Ishikawa (cell line): ENCODE results near the gene WDR64.

Source experiments
- CEBPB ChIP-seq: IDR thresholded peaks from 2 replicates; pipeline ENCODE4 v1.6.1; 2012
- CREB1 ChIP-seq: IDR thresholded peaks from 2 replicates; pipeline ENCODE4 v1.6.1; 2012; ENCODE audit warnings: low read depth
- EGR1 ChIP-seq: IDR thresholded peaks from 2 replicates; pipeline ENCODE4 v1.6.1; 2012
- EP300 ChIP-seq: IDR thresholded peaks from 2 replicates; pipeline ENCODE4 v1.6.1; 2012; ENCODE audit warnings: borderline replicate concordance
- FOXM1 ChIP-seq: IDR thresholded peaks from 2 replicates; pipeline ENCODE4 v1.6.1; 2012; ENCODE audit warnings: low read depth, borderline replicate concordance
- NFIC ChIP-seq: IDR thresholded peaks from 2 replicates; pipeline ENCODE4 v1.6.1; 2012
- RAD21 ChIP-seq: IDR thresholded peaks from 2 replicates; pipeline ENCODE4 v1.6.1; 2012; ENCODE audit warnings: low read depth
- TAF1 ChIP-seq: IDR thresholded peaks from 2 replicates; pipeline ENCODE4 v1.6.1; 2012; ENCODE audit warnings: low read depth, mild to moderate bottlenecking
- TCF12 ChIP-seq: IDR thresholded peaks from 2 replicates; pipeline ENCODE4 v1.6.1; 2012; ENCODE audit warnings: low read depth
- TEAD4 ChIP-seq: IDR thresholded peaks from 2 replicates; pipeline ENCODE4 v1.6.1; 2012
- YY1 ChIP-seq: IDR thresholded peaks from 2 replicates; pipeline ENCODE4 v1.6.1; 2012; ENCODE audit warnings: low read depth
- ZBTB7A ChIP-seq: IDR thresholded peaks from 2 replicates; pipeline ENCODE4 v1.6.1; 2012; ENCODE audit warnings: low read depth
- TF ChIP-seq, protein P1 (sequence below): IDR thresholded peaks from 2 replicates; pipeline ENCODE4 v1.6.1; 2012
- TF ChIP-seq, protein P2 (sequence below): IDR thresholded peaks from 2 replicates; pipeline ENCODE4 v1.6.1; 2012
- TF ChIP-seq, protein P3 (sequence below): IDR thresholded peaks from 2 replicates; pipeline ENCODE4 v1.6.1; 2012; ENCODE audit warnings: low read depth, mild to moderate bottlenecking

The WDR64 gene

DNA sequence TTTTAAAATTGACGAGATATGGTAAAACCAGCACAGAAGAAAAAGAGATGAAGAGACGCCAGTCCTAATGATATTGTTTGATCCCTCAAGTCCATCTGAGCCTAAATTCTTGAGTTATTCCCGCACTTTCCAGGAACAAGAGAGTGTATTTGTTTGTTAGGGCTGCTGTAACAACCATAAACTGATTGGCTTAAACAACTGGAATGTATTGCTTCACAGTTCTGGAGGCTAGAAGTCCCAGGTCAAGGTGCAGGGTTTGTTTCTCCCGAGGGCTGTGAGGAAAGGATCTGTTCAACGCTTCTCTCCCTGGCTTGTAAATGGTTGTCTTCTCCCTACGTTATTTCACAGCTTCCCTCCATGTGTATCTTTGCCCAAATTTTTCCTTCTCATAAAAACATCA lies 188.1 kb downstream of the WDR64 start:
- TF ChIP-seq EP300 (no peak), TAF1 (no peak), EGR1 (no peak)
- TF ChIP-seq, protein P1, sequence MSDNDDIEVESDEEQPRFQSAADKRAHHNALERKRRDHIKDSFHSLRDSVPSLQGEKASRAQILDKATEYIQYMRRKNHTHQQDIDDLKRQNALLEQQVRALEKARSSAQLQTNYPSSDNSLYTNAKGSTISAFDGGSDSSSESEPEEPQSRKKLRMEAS = no peak
- TF ChIP-seq, protein P2, sequence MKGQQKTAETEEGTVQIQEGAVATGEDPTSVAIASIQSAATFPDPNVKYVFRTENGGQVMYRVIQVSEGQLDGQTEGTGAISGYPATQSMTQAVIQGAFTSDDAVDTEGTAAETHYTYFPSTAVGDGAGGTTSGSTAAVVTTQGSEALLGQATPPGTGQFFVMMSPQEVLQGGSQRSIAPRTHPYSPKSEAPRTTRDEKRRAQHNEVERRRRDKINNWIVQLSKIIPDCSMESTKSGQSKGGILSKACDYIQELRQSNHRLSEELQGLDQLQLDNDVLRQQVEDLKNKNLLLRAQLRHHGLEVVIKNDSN = no peak

DNA sequence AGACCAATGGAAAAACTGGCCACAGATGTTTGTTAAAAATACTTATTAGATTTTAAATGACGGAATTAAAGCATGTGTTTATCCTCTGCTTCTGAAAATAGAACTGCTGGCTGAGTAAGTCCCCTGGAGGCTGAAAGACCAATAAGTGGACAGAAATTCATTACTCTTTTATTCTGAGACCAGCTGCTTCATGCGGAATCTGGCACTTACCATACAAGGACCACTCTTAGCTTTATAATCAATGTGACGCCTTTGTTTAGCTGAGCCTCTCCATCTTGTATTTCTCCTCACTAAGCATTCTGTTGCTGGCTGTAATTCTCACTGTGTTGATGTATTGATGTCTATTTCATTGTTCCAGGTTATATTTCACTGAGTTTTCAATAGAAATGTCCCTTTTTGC lies 189.6 kb downstream of the WDR64 start:
- TF ChIP-seq EP300 (no peak), CREB1 (no peak), EGR1 (no peak), RAD21 (no peak)
- TF ChIP-seq, protein P2 = no peak
- TF ChIP-seq, protein P1 = no peak
- TF ChIP-seq, protein P3, sequence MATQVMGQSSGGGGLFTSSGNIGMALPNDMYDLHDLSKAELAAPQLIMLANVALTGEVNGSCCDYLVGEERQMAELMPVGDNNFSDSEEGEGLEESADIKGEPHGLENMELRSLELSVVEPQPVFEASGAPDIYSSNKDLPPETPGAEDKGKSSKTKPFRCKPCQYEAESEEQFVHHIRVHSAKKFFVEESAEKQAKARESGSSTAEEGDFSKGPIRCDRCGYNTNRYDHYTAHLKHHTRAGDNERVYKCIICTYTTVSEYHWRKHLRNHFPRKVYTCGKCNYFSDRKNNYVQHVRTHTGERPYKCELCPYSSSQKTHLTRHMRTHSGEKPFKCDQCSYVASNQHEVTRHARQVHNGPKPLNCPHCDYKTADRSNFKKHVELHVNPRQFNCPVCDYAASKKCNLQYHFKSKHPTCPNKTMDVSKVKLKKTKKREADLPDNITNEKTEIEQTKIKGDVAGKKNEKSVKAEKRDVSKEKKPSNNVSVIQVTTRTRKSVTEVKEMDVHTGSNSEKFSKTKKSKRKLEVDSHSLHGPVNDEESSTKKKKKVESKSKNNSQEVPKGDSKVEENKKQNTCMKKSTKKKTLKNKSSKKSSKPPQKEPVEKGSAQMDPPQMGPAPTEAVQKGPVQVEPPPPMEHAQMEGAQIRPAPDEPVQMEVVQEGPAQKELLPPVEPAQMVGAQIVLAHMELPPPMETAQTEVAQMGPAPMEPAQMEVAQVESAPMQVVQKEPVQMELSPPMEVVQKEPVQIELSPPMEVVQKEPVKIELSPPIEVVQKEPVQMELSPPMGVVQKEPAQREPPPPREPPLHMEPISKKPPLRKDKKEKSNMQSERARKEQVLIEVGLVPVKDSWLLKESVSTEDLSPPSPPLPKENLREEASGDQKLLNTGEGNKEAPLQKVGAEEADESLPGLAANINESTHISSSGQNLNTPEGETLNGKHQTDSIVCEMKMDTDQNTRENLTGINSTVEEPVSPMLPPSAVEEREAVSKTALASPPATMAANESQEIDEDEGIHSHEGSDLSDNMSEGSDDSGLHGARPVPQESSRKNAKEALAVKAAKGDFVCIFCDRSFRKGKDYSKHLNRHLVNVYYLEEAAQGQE = no peak

DNA sequence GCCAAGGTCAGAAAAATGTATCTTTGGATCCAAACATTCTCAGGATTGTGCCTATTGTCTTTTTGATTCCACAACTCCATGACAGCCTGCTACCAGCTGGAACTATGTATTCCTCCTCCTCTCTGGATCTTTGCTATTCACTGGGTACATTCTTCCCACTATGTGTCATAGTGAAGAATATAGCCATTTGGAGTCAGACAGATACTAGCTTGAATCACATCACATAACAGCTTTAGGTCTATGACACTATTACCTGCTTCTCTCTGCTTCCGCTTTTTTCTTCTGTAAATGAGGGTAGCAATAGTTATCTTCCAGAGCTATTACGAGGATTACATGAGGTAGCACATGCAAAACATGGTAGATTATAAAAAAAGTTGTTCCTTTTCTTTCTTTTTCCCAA lies 190.5 kb downstream of the WDR64 start:
- TF ChIP-seq, protein P2 = no peak
- TF ChIP-seq NFIC = no peak
- no peak for TF ChIP-seq TAF1
- TF ChIP-seq CREB1 = no peak
- no peak for TF ChIP-seq EGR1
- no peak for TF ChIP-seq ZBTB7A
- no peak for TF ChIP-seq TEAD4
- no peak for TF ChIP-seq CEBPB
- TF ChIP-seq, protein P1 = no peak
- no peak for TF ChIP-seq YY1
- TF ChIP-seq FOXM1 = no peak
- TF ChIP-seq RAD21 = no peak

DNA sequence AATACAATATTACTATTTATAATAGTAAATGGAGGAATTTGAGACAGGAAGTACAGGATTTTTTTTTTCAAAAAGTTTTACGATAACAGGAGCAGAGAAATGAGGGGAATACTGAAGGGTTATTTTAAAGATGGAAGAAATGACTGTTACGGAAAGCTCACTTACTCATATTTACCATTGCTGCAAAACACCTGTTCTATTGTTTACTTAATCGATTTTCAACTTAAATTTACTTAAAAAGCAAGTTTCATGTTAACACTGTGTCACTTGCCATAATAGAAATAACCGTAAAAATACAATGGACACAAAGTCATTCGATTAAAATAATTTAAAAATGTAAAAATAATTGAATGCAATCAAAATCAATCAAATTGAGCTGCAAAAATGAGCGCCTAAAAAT lies 192.5 kb downstream of the WDR64 start:
- TF ChIP-seq, protein P3 = no peak
- TF ChIP-seq ZBTB7A = no peak
- TF ChIP-seq TAF1 = no peak
- TF ChIP-seq EGR1 = no peak
- no peak for TF ChIP-seq CEBPB
- TF ChIP-seq, protein P2 = no peak
- TF ChIP-seq RAD21 = no peak
- no peak for TF ChIP-seq YY1
- TF ChIP-seq TEAD4 = no peak
- no peak for TF ChIP-seq NFIC
- TF ChIP-seq TCF12 = no peak
- TF ChIP-seq CREB1 = no peak
- TF ChIP-seq FOXM1 = no peak
- TF ChIP-seq, protein P1 = no peak
- TF ChIP-seq EP300 = no peak

DNA sequence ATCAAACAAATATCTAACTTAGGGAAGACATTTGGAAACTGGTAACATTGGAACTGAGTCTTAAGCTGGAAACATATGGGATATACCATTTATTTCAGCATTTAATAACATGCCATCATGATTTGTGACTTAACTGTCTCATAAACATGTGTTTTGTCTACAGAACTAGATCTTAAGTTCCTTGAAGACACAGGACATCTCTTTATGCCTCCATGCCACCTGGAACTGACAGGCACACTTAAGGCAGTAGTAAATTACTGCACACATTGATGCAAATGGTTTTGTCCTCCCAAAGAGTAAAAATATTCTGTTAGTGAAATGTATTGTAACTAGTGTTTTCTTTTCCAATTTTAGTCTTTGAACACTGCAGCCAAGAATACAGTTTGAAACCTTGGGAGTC lies 194.3 kb downstream of the WDR64 start:
- TF ChIP-seq NFIC = no peak
- TF ChIP-seq, protein P2 = no peak
